GM12878 (cell line): ENCODE data around the gene HJV. TPM values are rescaled to one million over a fixed set of nuclear protein-coding genes. Genes with fewer than 3 reads are reported as not detected.
A peak's percentile ranks its signal among the peaks of the same experiment; 100 is the strongest.

ENCODE experiments used
- ATAC-seq: fragments of 200-7000 bp; cut with Tn5 transposase; 3 replicates; pipeline ENCODE4 v1.9.1; 2020; ENCODE audit warnings: mild to moderate bottlenecking, moderate library complexity
- BruUV-seq: library from RNA; stranded (reverse); fragments of 400-500 nt; replicated peaks from 2 replicates; lab custom pipeline; 2021; lab: Mats Ljungman, UMichigan
- CTCF ChIA-PET: fragments of 300-600 bp; sonication (Branson Sonifier 250); formaldehyde crosslinking; extraction: SDS; loops from one replicate; lab custom pipeline; 2021; ENCODE audit warnings: inconsistent platforms; lab: Yijun Ruan, JAX
- POLR2A ChIA-PET: fragments of 350-600 bp; formaldehyde crosslinking; extraction: SDS; loops from one replicate; lab custom pipeline; 2021; ENCODE audit warnings: inconsistent platforms; lab: Charles Lee
- RAD21 ChIA-PET: fragments of 300-600 bp; sonication (Branson Sonifier 250); formaldehyde crosslinking; loops from one replicate; lab custom pipeline; 2023; ENCODE audit warnings: antibody characterized with exemption; ENCODE audit not compliant: unreplicated experiment; lab: Charles Lee
- SMC1A ChIA-PET: fragments of 300-600 bp; sonication (Branson Sonifier 250); formaldehyde crosslinking; loops from one replicate; lab custom pipeline; 2023; ENCODE audit not compliant: unreplicated experiment, uncharacterized antibody; lab: Charles Lee
- DNase-seq: peaks from one replicate; pipeline ENCODE4 v3.0.0-alpha.2; 2011; ENCODE audit warnings: low read depth, low spot score
- FAIRE-seq: peaks from 3 replicates; lab custom pipeline; 2011; peaks lifted over from hg19 to GRCh38; lab: Jason Lieb, UNC
- H2AFZ ChIP-seq: 2 replicates; pipeline ENCODE4 v1.6.0; 2011; ENCODE audit warnings: low read depth, low read length, control low read depth; ENCODE audit not compliant: control insufficient read depth
- H3K27ac ChIP-seq: 2 replicates; pipeline ENCODE4 v1.5.1; 2011; ENCODE audit warnings: control low read depth; ENCODE audit not compliant: control insufficient read depth, insufficient read depth
- H3K27me3 ChIP-seq, 2 experiments: replicated peaks in 1 of 2; 2 replicates each; pipeline versions ENCODE4 v1.6.0 to v1.6.1; 2011; ENCODE audit warnings: low read length in 1 of 2; ENCODE audit not compliant: control insufficient read depth in 2 of 2, insufficient read depth in 2 of 2
- H3K36me3 ChIP-seq, 2 experiments: 2 replicates each; pipeline ENCODE4 v1.5.1; 2011; ENCODE audit warnings: low read length in 1 of 2; ENCODE audit not compliant: control insufficient read depth in 2 of 2, insufficient read depth in 2 of 2
- H3K4me1 ChIP-seq: 2 replicates; pipeline ENCODE4 v1.6.1; 2011; ENCODE audit warnings: mild to moderate bottlenecking, low read length, moderate library complexity, mixed read lengths; ENCODE audit not compliant: control insufficient read depth, insufficient read depth
- H3K4me2 ChIP-seq: 2 replicates; pipeline ENCODE4 v1.6.0; 2011; ENCODE audit warnings: control low read depth; ENCODE audit not compliant: control insufficient read depth, insufficient read depth
- H3K4me3 ChIP-seq: fragments of 200-600 bp; sonication (generic); 2 replicates; pipeline ENCODE4 v1.5.1; 2016
- H3K79me2 ChIP-seq: 2 replicates; pipeline ENCODE4 v1.6.0; 2011; ENCODE audit warnings: low read length; ENCODE audit not compliant: control insufficient read depth, insufficient read depth
- H3K9ac ChIP-seq: 2 replicates; pipeline ENCODE4 v1.8.0; 2011; ENCODE audit warnings: low read length, control low read depth, mixed read lengths; ENCODE audit not compliant: control insufficient read depth, insufficient read depth
- H3K9me3 ChIP-seq: replicated peaks from 3 replicates; pipeline ENCODE4 v1.5.1; 2011; ENCODE audit warnings: mild to moderate bottlenecking, low read length; ENCODE audit not compliant: control insufficient read depth, insufficient read depth
- H4K20me1 ChIP-seq: 2 replicates; pipeline ENCODE4 v1.6.0; 2011; ENCODE audit not compliant: control insufficient read depth, insufficient read depth
- BCL3 ChIP-seq: IDR thresholded peaks from 2 replicates; pipeline ENCODE4 v1.6.1; 2011; ENCODE audit warnings: borderline replicate concordance, low read depth, mild to moderate bottlenecking, moderate library complexity, low read length; ENCODE audit not compliant: insufficient read depth, poor library complexity, severe bottlenecking
- BMI1 ChIP-seq: fragments of 450-650 bp; IDR thresholded peaks from 2 replicates; pipeline ENCODE4 v1.6.1; 2016; ENCODE audit warnings: mild to moderate bottlenecking, moderate library complexity, borderline replicate concordance
- CBX5 ChIP-seq: sonication (generic); IDR thresholded peaks from 2 replicates; pipeline ENCODE4 v1.6.1; 2016; ENCODE audit warnings: low read depth, moderate library complexity, mild to moderate bottlenecking, inconsistent platforms
- CREB1 ChIP-seq: IDR thresholded peaks from 2 replicates; pipeline ENCODE4 v1.6.1; 2012; ENCODE audit warnings: low read depth, mild to moderate bottlenecking, inconsistent platforms
- CTCF ChIP-seq, 3 experiments: IDR thresholded peaks in 2 of 3; conservative IDR thresholded peaks in 1 of 3; 2 replicates each; pipeline ENCODE4 v1.5.1; 2011; ENCODE audit warnings: low read depth in 3 of 3, low read length in 3 of 3, mild to moderate bottlenecking in 3 of 3, control low read depth in 2 of 3, moderate library complexity in 2 of 3, inconsistent platforms in 1 of 3, mixed read lengths in 1 of 3; ENCODE audit not compliant: control insufficient read depth in 2 of 3, insufficient read depth in 1 of 3; ENCODE audit errors: extremely low read depth in 1 of 3
- HCFC1 ChIP-seq: fragments of 150-350 bp; IDR thresholded peaks from 2 replicates; pipeline ENCODE4 v1.6.1; 2014; ENCODE audit warnings: low read length
- HDAC2 ChIP-seq: fragments of 200-600 bp; sonication (generic); IDR thresholded peaks from 2 replicates; pipeline ENCODE4 v1.6.1; 2017
- HSF1 ChIP-seq: fragments of 150-350 bp; IDR thresholded peaks from 2 replicates; pipeline ENCODE4 v1.6.1; 2014; ENCODE audit warnings: mild to moderate bottlenecking, low read depth, low read length
- JUNB ChIP-seq: IDR thresholded peaks from 2 replicates; pipeline ENCODE4 v1.6.1; 2016; ENCODE audit warnings: antibody characterized with exemption, mild to moderate bottlenecking
- SMAD5 ChIP-seq: IDR thresholded peaks from 2 replicates; pipeline ENCODE4 v1.6.1; 2016; ENCODE audit warnings: antibody characterized with exemption, low read depth
- STAT1 ChIP-seq: fragments of 450-650 bp; conservative IDR thresholded peaks from 2 replicates; pipeline ENCODE4 v1.6.1; 2014; ENCODE audit warnings: antibody characterized with exemption, mild to moderate bottlenecking
- whole genome bisulfite sequencing: methylation state at CpG from one replicate; pipeline ENCODE4 v1.1.6; 2016; ENCODE audit warnings: low lambda C conversion rate; ENCODE audit not compliant: insufficient replicate concordance, insufficient coverage; ENCODE audit errors: missing lambda C conversion rate; 5-methylcytosine and 5-hydroxymethylcytosine counted together
- in situ Hi-C: fragments of 300-500 bp; cut with MboI; formaldehyde crosslinking; loops from 9 replicates; pipeline ENCODE4 v1.14.3; 2018; ENCODE audit warnings: mixed read lengths
- intact Hi-C: fragments of 100-400 bp; cut with micrococcal nuclease; formaldehyde crosslinking; loops from one replicate; pipeline ENCODE4 v1.14.2; 2022; ENCODE audit not compliant: unreplicated experiment
- polyA plus RNA-seq, 11 experiments: library from polyadenylated mRNA; depleted of rRNA in 4 of 11; unstranded in 6 of 11; stranded (reverse) in 5 of 11; fragments of >200 nt; fragmentation: Nextera tagmentation in 4 of 11; fragmentation: Illumina TruSeq in 1 of 11; extraction: Ambion mirVana in 4 of 11; extraction: Trizol in 1 of 11; gene quantifications; 1 replicate in 1 of 11; 2 replicates in 10 of 11; pipeline versions ENCODE4 v1.2.1 to v1.2.3, GENCODE V29; 2011 to 2016; ENCODE audit warnings: inconsistent platforms in 2 of 11, missing spikeins in 2 of 11, low read depth in 1 of 11
- total RNA-seq, 4 experiments: library from RNA; depleted of rRNA in 3 of 4; stranded (reverse); fragments of >200 nt in 3 of 4; fragmentation: Illumina TruSeq in 1 of 4; extraction: Trizol in 1 of 4; gene quantifications; 2 replicates each; pipeline versions ENCODE4 v1.2.1 to v1.2.3, GENCODE V29; 2013 to 2021
- TF ChIP-seq, protein P1 (sequence below): IDR thresholded peaks from 2 replicates; pipeline ENCODE4 v1.6.1; 2011; ENCODE audit warnings: low read depth, low read length, improper control_type of control experiment, borderline replicate concordance
- TF ChIP-seq, protein P2 (sequence below): IDR thresholded peaks from 2 replicates; pipeline ENCODE4 v1.6.1; 2011; ENCODE audit warnings: borderline replicate concordance, low read depth, mild to moderate bottlenecking, moderate library complexity, mixed read lengths, low read length; ENCODE audit not compliant: insufficient read depth; ENCODE audit errors: extremely low read length

The HJV gene
- total and polyA plus RNA-seq, 10 of the 15 experiments (the other 5 are each of a cell fraction or from before 2014, with no cell fraction given): not detected

DNA sequence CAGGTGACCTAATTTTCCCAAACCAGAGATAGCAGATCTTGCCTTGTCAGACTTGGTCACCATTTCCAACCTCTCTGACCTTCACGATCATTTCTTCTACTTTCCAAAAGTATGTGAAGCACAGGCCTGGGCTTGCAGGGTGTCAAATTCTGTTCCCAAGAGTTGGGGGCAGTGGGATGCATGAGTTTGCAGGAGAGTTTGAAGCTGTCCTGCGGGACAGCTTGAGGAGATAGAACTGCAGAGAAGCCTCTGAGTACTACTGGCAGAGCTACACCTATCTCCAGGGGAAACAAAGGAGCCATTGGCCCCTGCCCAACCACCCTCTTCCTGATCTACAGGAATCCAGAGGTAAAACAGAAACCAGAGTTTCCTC lies 36.4 kb downstream of the HJV start:
- no TSS peak for BruUV-seq
- H2AFZ ChIP-seq: no peak overlapping the region
- H3K4me3 ChIP-seq: no peak overlapping the region

More for the DNA sequence above, 36.4 kb downstream of the HJV start:
- H3K27me3 ChIP-seq: no peaks in the 10 kb centered on the region
- H3K36me3 ChIP-seq: no peaks in the 10 kb centered on the region
- H3K9me3 ChIP-seq: no peaks in the 10 kb centered on the region
- no peaks in the 10 kb centered on the region for H3K79me2 ChIP-seq
- intact Hi-C loops (no loop called here), in situ Hi-C loops (no loop called here)
- no peak overlapping the region for H3K4me2 ChIP-seq
- no peak for ATAC-seq
- SMC1A ChIA-PET: interaction anchor here (10.9 kb wide), 1 partner anchor 8 kb away, joined by 244 read pairs; the partner anchor contains the start of gene TXNIP
- 69% methylated on average over 2 of the region's 2 CpGs for WGBS
- CTCF ChIA-PET: interaction anchor here (0.8 to 9.4 kb wide), 3 partner anchors 7 to 24 kb away, joined by 3 to 196 read pairs (median 3); partner anchors contain the start of gene TXNIP
- H3K4me1 ChIP-seq: peaks cover 29% of the 10 kb centered on the region
- RAD21 ChIA-PET: interaction anchor here (1.2 kb wide), 1 partner anchor 50 kb away, joined by 3 read pairs; no protein-coding TSS in a partner anchor
- POLR2A ChIA-PET: interaction anchor here (1.1 to 3.9 kb wide), 5 partner anchors 8 to 21 kb away, joined by 3 to 21 read pairs (median 4); partner anchors contain the start of genes ANKRD34A, POLR3GL and TXNIP
- DNase-seq: no peak
- H3K9ac ChIP-seq: no peak overlapping the region
- H4K20me1 ChIP-seq: no peaks in the 10 kb centered on the region
- no peak for FAIRE-seq
- peak overlapping the region; percentile 14; the same call in 1 of the 2 replicates for H3K27ac ChIP-seq
- no peak for TF ChIP-seq HDAC2
- TF ChIP-seq STAT1: no peak
- no peak for TF ChIP-seq CREB1
- no peak for TF ChIP-seq BMI1
- no peak for TF ChIP-seq JUNB
- no peak for TF ChIP-seq CTCF (IDR thresholded peaks at IDR 0.05 in 2 of 3, conservative IDR thresholded peaks at IDR 0.05 in 1 of 3; ENCODE audit: control insufficient read depth in 2 of 3, extremely low read depth in 1 of 3, insufficient read depth in 1 of 3, low read depth in 3 of 3, low read length in 3 of 3)
- TF ChIP-seq, protein P1, sequence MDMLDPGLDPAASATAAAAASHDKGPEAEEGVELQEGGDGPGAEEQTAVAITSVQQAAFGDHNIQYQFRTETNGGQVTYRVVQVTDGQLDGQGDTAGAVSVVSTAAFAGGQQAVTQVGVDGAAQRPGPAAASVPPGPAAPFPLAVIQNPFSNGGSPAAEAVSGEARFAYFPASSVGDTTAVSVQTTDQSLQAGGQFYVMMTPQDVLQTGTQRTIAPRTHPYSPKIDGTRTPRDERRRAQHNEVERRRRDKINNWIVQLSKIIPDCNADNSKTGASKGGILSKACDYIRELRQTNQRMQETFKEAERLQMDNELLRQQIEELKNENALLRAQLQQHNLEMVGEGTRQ: no peak
- TF ChIP-seq HCFC1: no peak
- TF ChIP-seq, protein P2, sequence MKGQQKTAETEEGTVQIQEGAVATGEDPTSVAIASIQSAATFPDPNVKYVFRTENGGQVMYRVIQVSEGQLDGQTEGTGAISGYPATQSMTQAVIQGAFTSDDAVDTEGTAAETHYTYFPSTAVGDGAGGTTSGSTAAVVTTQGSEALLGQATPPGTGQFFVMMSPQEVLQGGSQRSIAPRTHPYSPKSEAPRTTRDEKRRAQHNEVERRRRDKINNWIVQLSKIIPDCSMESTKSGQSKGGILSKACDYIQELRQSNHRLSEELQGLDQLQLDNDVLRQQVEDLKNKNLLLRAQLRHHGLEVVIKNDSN: no peak
- no peak for TF ChIP-seq BCL3
- no peak for TF ChIP-seq HSF1
- TF ChIP-seq SMAD5: no peak
- no peak for TF ChIP-seq CBX5
- TF ChIP-seq, all 136 proteins: peak for 0
